Measurements from ENCODE around the gene QPRT. TPM values are rescaled to one million over a fixed set of nuclear protein-coding genes. Genes with fewer than 3 reads are reported as not detected.
"Not testable (repeated sequence)": the region's sequence is repeated elsewhere in the genome, so short reads cannot be mapped to it uniquely, and the experiment has no call there.

The QPRT gene
- total and polyA plus RNA-seq, 2 of the 8 experiments (the other 6 are each of a cell fraction or from before 2014, with no cell fraction given): 89.0 to 102 TPM

GRCh38 chr16:29635902-29636301 lies 43.1 kb upstream of the QPRT start:
- H4K5ac ChIP-seq (ENCODE audit: insufficient read length, low read depth, low read length); H2BK120ac ChIP-seq (replicated peaks; ENCODE audit: low read depth, low read length); H3K4me1 ChIP-seq (replicated peaks in 1 of 4; ENCODE audit: control insufficient read depth in 3 of 4, insufficient read depth in 4 of 4, low read length in 3 of 4); FAIRE-seq; H2BK5ac ChIP-seq (ENCODE audit: low read depth, low read length); H2BK20ac ChIP-seq (ENCODE audit: low read length); H3K79me1 ChIP-seq (ENCODE audit: low read depth, low read length); H3K56ac ChIP-seq (replicated peaks; ENCODE audit: insufficient read length, low read depth, low read length); DNase-seq (ENCODE audit: low read depth in 1 of 2, low spot score in 2 of 2); H3K27ac ChIP-seq (ENCODE audit: low read depth, low read length); H3K14ac ChIP-seq (ENCODE audit: insufficient read length); H3K23me2 ChIP-seq (ENCODE audit: low read depth, low read length); H2AFZ ChIP-seq (ENCODE audit: low read length); H2BK12ac ChIP-seq (ENCODE audit: low read depth, low read length); CTCF ChIA-PET (ENCODE audit: partially characterized antibody); H3K27me3 ChIP-seq (replicated peaks in 1 of 4; ENCODE audit: control insufficient read depth in 3 of 4, extremely low read depth in 1 of 4, insufficient read depth in 3 of 4, low read length in 3 of 4); H2AK5ac ChIP-seq (ENCODE audit: low read depth, low read length); H2BK15ac ChIP-seq (ENCODE audit: low read length); H3K9ac ChIP-seq (replicated peaks in 1 of 4; ENCODE audit: extremely low read depth in 1 of 4, low read depth in 3 of 4, low read length in 3 of 4); H4K20me1 ChIP-seq (replicated peaks in 1 of 2; ENCODE audit: control insufficient read depth in 1 of 2, insufficient read depth in 2 of 2, low read length in 2 of 2); H3K23ac ChIP-seq (ENCODE audit: insufficient read length); H3K9me3 ChIP-seq (ENCODE audit: insufficient read depth in 2 of 2, low read depth in 1 of 2, low read length in 1 of 2); H3K4me3 ChIP-seq (ENCODE audit: extremely low read depth in 1 of 4, insufficient read depth in 2 of 4, low read depth in 3 of 4, low read length in 4 of 4); POLR2A ChIA-PET (ENCODE audit: partially characterized antibody); H3K4me2 ChIP-seq (ENCODE audit: insufficient read depth in 1 of 2, low read depth in 2 of 2, low read length in 2 of 2); H3K18ac ChIP-seq (ENCODE audit: extremely low read depth, low read length); H3K36me3 ChIP-seq (ENCODE audit: control insufficient read depth in 2 of 4, insufficient read depth in 4 of 4, low read length in 3 of 4); H3K4ac ChIP-seq (replicated peaks; ENCODE audit: insufficient read length, low read depth, low read length); H3K79me2 ChIP-seq (ENCODE audit: control insufficient read depth in 1 of 2, insufficient read depth in 2 of 2, low read length in 2 of 2); H4K91ac ChIP-seq (replicated peaks; ENCODE audit: insufficient read length, low read length); H4K8ac ChIP-seq (ENCODE audit: extremely low read depth, insufficient read depth, low read length): not testable (repeated sequence)
- WGBS, 2 experiments (ENCODE audit: extremely low coverage in 1 of 2, insufficient coverage in 1 of 2, insufficient read length in 1 of 2, insufficient replicate concordance in 2 of 2, low coverage in 1 of 2, low lambda C conversion rate in 2 of 2, missing lambda C conversion rate in 1 of 2): 88% methylated on average over 11 of the region's 16 CpGs; no CpG with 5 or more reads in 1 of the 2 experiments

DNA sequence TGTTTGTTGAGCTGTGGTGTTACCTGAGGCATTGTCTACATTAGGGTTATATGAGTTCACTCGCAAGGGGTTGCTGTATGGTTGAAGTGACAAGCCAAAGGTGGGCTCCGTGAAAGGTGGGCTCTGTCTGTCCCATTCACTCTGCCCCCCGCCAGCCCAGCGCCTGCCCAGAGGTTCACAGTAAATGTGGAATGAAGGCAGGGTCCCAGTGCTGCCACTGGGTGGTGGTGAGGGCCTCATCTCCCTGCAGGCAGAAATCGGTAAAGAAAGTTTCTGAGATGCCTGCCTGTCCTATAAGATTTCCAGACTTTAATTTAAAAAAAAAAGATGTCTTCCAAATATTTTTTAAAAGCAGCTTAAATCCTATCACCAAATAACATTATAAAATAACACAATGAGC lies 42.6 kb upstream of the QPRT start:
- H3K4me2 ChIP-seq (ENCODE audit: insufficient read depth in 1 of 2, low read depth in 2 of 2, low read length in 2 of 2); H3K18ac ChIP-seq (ENCODE audit: extremely low read depth, low read length); H3K23me2 ChIP-seq (ENCODE audit: low read depth, low read length); H3K27me3 ChIP-seq (replicated peaks in 1 of 4; ENCODE audit: control insufficient read depth in 3 of 4, extremely low read depth in 1 of 4, insufficient read depth in 3 of 4, low read length in 3 of 4); H4K5ac ChIP-seq (ENCODE audit: insufficient read length, low read depth, low read length); H2BK12ac ChIP-seq (ENCODE audit: low read depth, low read length); DNase-seq (ENCODE audit: low read depth in 1 of 2, low spot score in 2 of 2); H3K23ac ChIP-seq (ENCODE audit: insufficient read length); H2BK15ac ChIP-seq (ENCODE audit: low read length); H3K4me1 ChIP-seq (replicated peaks in 1 of 4; ENCODE audit: control insufficient read depth in 3 of 4, insufficient read depth in 4 of 4, low read length in 3 of 4); H2BK120ac ChIP-seq (replicated peaks; ENCODE audit: low read depth, low read length); H3K9me3 ChIP-seq (ENCODE audit: insufficient read depth in 2 of 2, low read depth in 1 of 2, low read length in 1 of 2); H3K56ac ChIP-seq (replicated peaks; ENCODE audit: insufficient read length, low read depth, low read length); H3K4ac ChIP-seq (replicated peaks; ENCODE audit: insufficient read length, low read depth, low read length); POLR2A ChIA-PET (ENCODE audit: partially characterized antibody); H3K9ac ChIP-seq (replicated peaks in 1 of 4; ENCODE audit: extremely low read depth in 1 of 4, low read depth in 3 of 4, low read length in 3 of 4); H2AK5ac ChIP-seq (ENCODE audit: low read depth, low read length); H4K91ac ChIP-seq (replicated peaks; ENCODE audit: insufficient read length, low read length); FAIRE-seq; H3K27ac ChIP-seq (ENCODE audit: low read depth, low read length); H2BK5ac ChIP-seq (ENCODE audit: low read depth, low read length); H2BK20ac ChIP-seq (ENCODE audit: low read length); H3K14ac ChIP-seq (ENCODE audit: insufficient read length); H3K79me1 ChIP-seq (ENCODE audit: low read depth, low read length); H3K36me3 ChIP-seq (ENCODE audit: control insufficient read depth in 2 of 4, insufficient read depth in 4 of 4, low read length in 3 of 4); CTCF ChIA-PET (ENCODE audit: partially characterized antibody); H4K20me1 ChIP-seq (replicated peaks in 1 of 2; ENCODE audit: control insufficient read depth in 1 of 2, insufficient read depth in 2 of 2, low read length in 2 of 2); H4K8ac ChIP-seq (ENCODE audit: extremely low read depth, insufficient read depth, low read length); H3K4me3 ChIP-seq (ENCODE audit: extremely low read depth in 1 of 4, insufficient read depth in 2 of 4, low read depth in 3 of 4, low read length in 4 of 4); H2AFZ ChIP-seq (ENCODE audit: low read length); H3K79me2 ChIP-seq (ENCODE audit: control insufficient read depth in 1 of 2, insufficient read depth in 2 of 2, low read length in 2 of 2): not testable (repeated sequence)
- 80% methylated on average over 1 of the region's 5 CpGs; no CpG with 5 or more reads in 1 of the 2 experiments for WGBS, 2 experiments (ENCODE audit: extremely low coverage in 1 of 2, insufficient coverage in 1 of 2, insufficient read length in 1 of 2, insufficient replicate concordance in 2 of 2, low coverage in 1 of 2, low lambda C conversion rate in 2 of 2, missing lambda C conversion rate in 1 of 2)
